Naive B cell (primary cell): ENCODE measurements around the gene C1orf210. TPM values are rescaled to one million over a fixed set of nuclear protein-coding genes. Genes with fewer than 3 reads are reported as not detected.
A peak's percentile ranks its signal among the peaks of the same experiment; 100 is the strongest.

Experiments
- ATAC-seq, 2 donors: fragments of 150-1000 bp; cut with Tn5 transposase; 2 replicates each; pipeline ENCODE4 v1.10.0; 2021; ENCODE audit warnings: low read depth in 2 of 2, mild to moderate bottlenecking in 2 of 2, moderate library complexity in 2 of 2
- DNase-seq: peaks from one replicate; pipeline ENCODE4 v3.0.0; 2022
- H3K27ac Mint-ChIP-seq, 6 donors: one replicate each; pipeline ENCODE4 v1.8.0; 2020 to 2022; ENCODE audit warnings: mild to moderate bottlenecking in 6 of 6, mixed read lengths in 6 of 6, moderate library complexity in 5 of 6, inconsistent platforms in 2 of 6
- H3K27me3 Mint-ChIP-seq, 3 donors: one replicate each; pipeline ENCODE4 v1.8.0; 2021 to 2022; ENCODE audit warnings: mixed read lengths in 3 of 3, mild to moderate bottlenecking in 1 of 3
- H3K36me3 Mint-ChIP-seq, 2 donors: one replicate each; pipeline ENCODE4 v1.8.0; 2020 to 2022; ENCODE audit warnings: mixed read lengths in 2 of 2, inconsistent platforms in 1 of 2, mild to moderate bottlenecking in 1 of 2
- H3K4me1 Mint-ChIP-seq, 3 donors: one replicate each; pipeline ENCODE4 v1.8.0; 2020 to 2022; ENCODE audit warnings: mixed read lengths in 3 of 3, inconsistent platforms in 1 of 3, mild to moderate bottlenecking in 1 of 3, moderate library complexity in 1 of 3
- H3K4me3 Mint-ChIP-seq, 8 donors: one replicate each; pipeline ENCODE4 v1.8.0; 2020 to 2022; ENCODE audit warnings: mild to moderate bottlenecking in 8 of 8, mixed read lengths in 8 of 8, moderate library complexity in 8 of 8, inconsistent platforms in 2 of 8
- H3K9me3 Mint-ChIP-seq, 7 donors: one replicate each; pipeline ENCODE4 v1.8.0; 2020 to 2022; ENCODE audit warnings: mixed read lengths in 7 of 7, mild to moderate bottlenecking in 5 of 7, inconsistent platforms in 2 of 7, moderate library complexity in 1 of 7
- polyA plus RNA-seq, 6 donors: library from polyadenylated mRNA; unstranded; fragments of 300-500 nt; fragmentation: Illumina TruSeq; gene quantifications; one replicate each; pipeline ENCODE4 v1.2.3, GENCODE V29; 2021; ENCODE audit warnings: low read depth in 6 of 6

The C1orf210 gene
- polyA plus RNA-seq, 6 donors from 2014 or later: not detected

DNA sequence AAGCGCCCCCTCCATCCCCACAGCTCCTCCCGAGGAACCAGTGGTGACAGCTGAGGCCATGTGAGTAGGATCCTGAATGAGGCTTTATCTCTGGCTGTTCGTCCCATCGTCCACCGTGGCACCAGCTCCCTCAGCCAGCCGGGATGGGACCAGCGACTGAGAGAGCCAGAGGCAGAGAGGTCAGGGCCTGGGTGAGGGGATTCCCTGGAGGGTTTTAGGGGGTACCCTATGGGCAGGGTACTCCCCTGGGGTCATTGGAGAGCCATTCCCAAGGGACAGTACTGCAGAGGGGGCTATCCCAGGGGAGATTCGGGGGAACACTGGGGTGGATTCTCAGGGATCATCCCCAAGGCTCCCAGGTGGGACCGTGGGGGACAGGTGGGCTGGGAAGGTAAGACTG lies 13.2 kb downstream of the C1orf210 start:
- H3K27me3 Mint-ChIP-seq: peaks cover 14 to 40% (median 34%) of the 10 kb centered on the region in 3 donors
- H3K4me1 Mint-ChIP-seq: peaks cover 20 to 30% (median 23%) of the 10 kb centered on the region in 3 donors
- DNase-seq: no peak
- no peaks in the 10 kb centered on the region for H3K9me3 Mint-ChIP-seq
- H3K4me3 Mint-ChIP-seq: peak overlapping the region in 1 of 8 donors; percentile 33
- no peak for ATAC-seq
- no peaks in the 10 kb centered on the region for H3K36me3 Mint-ChIP-seq
- peak overlapping the region in 1 of 6 donors; percentile 16 for H3K27ac Mint-ChIP-seq

DNA sequence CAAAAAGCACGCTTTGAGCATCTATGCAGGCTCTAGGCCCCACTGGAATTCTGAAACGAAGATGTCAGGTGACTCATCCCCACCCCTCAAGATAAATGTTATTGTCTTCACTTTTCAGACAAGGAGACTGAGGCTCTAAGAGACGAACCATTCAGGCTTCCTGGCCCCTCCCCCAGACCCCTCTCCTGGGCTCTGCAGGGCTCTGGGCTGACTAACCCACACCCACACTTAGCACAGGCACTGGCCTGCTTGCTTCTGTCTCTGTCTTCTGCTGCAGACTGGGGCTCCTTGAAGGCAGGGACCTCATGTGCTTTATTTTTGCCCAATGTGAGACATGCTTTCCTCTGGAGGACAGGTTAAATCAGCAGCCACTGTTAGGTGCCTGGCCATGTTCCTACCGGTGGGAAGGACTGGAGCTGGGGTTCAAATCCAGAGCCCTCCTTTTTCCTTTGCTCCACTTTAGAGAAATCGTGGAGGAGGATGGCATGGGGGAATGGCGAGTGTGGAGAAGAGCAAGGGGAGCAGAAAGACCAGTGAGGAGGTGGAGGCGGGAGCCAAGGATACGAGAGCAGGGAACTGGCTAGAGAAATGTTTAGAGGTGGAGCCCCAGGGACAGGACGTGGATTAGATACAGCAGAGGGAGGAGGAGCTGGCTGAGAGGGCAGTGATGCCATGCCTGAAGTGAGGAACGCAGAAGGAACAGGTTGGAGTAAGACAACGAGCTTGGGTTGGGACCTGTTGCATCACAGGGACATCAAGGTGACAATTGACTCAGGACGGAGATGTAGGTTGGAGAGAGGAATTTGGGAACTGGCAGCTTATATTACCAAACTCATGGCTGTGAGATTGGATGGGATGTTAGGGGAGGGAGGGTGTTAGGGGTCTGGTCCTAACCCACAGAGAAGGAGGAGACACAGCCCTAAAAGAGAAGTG lies 13.9 kb downstream of the C1orf210 start:
- no peaks in the 10 kb centered on the region for H3K36me3 Mint-ChIP-seq
- H3K27ac Mint-ChIP-seq: peak overlapping the region in 3 of 6 donors; percentile 4 to 74 (median 43)
- peaks cover 19 to 30% (median 20%) of the 10 kb centered on the region in 3 donors for H3K4me1 Mint-ChIP-seq
- DNase-seq: no peak
- no peak for ATAC-seq
- H3K4me3 Mint-ChIP-seq: peak overlapping the region in 7 of 8 donors; percentile 62 to 92 (median 77)
- no peaks in the 10 kb centered on the region for H3K9me3 Mint-ChIP-seq
- peaks cover 14 to 33% (median 28%) of the 10 kb centered on the region in 3 donors for H3K27me3 Mint-ChIP-seq

DNA sequence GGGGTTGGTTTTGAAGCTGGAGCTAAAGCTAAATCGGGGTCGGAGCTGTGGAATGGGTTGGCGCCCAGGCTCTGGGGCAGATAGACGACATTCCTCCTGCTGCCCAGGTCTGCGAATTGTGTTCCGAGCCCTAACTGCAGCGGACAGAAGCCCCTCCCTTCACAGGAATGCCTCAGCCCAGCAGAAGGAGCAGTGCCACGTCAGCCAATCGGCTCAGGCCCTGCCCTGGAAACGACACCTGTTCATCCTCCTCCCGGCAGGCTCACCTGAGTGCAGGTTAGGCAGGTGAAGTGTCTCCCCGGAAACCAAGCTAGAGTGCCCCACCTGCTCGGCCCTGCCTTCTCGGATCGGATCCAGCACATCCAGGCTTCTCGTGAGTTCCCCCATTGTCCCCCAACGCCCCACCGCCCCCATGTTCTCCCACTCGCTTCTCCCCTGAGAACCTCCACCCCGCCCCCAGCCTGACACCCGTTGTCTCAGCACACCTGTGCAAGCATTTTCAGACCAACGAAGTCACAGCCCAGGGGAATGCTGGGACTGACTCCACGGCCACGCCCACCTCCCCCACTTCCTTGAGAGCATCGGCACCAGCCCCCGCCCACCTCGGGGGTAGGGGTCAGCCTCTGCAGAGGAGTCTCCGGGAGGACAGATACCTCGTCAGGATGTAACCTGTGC lies 14.8 kb downstream of the C1orf210 start:
- H3K4me3 Mint-ChIP-seq: peak overlapping the region; percentile 48 to 92 (median 76)
- peak overlapping the region in 1 of 6 donors; percentile 43 for H3K27ac Mint-ChIP-seq
- ATAC-seq (peak; percentile 43 to 45), DNase-seq (no peak)
- peaks cover 14 to 31% (median 28%) of the 10 kb centered on the region in 3 donors for H3K27me3 Mint-ChIP-seq
- H3K9me3 Mint-ChIP-seq: no peaks in the 10 kb centered on the region
- no peaks in the 10 kb centered on the region for H3K36me3 Mint-ChIP-seq
- H3K4me1 Mint-ChIP-seq: peaks cover 19 to 30% (median 20%) of the 10 kb centered on the region in 3 donors

DNA sequence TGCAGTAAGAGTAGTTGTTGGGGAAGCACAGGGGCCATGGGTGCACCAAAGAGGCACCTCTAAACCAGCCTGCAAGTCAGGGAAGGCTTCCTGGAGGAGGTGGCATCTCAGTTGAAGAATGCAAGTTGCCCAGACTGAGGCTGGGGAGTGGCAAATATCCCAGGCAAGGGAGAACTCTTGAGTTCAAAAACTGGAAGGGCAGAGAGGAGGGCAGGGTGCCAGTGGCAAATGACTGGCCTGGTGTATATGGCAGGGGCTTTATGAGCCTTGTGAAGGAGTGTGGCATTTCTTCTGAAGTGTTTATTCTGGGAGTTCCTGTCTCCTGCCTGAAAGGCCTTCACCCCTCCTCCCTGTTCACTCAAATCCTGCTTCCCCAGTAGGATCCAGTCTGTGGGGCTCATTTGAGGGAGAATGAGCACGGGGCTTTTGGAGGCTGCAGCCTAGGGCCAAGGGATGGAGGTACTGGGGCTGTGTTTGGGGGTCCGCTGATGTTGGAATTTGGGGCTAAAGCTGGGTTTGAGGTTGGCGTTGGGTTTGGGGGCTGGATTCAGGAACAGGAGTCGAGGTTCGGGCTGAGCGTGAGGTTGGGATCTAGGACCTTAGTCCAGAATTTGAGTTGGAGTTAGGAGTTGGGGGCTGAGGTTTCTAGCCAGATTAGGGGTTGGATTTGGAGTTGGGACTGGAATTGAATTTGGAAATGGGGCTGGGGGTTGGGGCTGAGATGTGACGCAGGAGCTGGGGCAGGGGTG lies 15.6 kb downstream of the C1orf210 start, which contains the start of gene TMEM125:
Gene TMEM125, plus strand, starts transcription at position 357 of the 749 bp plus-strand sequence. CDS start 2,740 bp downstream, outside the sequence.
- no peak for DNase-seq
- no peaks in the 10 kb centered on the region for H3K9me3 Mint-ChIP-seq
- H3K36me3 Mint-ChIP-seq: no peaks in the 10 kb centered on the region
- peak within 1 kb of the TSS in 2 of 6 donors; percentile 66 to 69 for H3K27ac Mint-ChIP-seq
- ATAC-seq: no peak
- H3K27me3 Mint-ChIP-seq: peaks cover 14 to 31% (median 28%) of the 10 kb centered on the region in 3 donors
- peak within 1 kb of the TSS; percentile 48 to 92 (median 76) for H3K4me3 Mint-ChIP-seq
- peaks cover 19 to 29% (median 20%) of the 10 kb centered on the region in 3 donors for H3K4me1 Mint-ChIP-seq

DNA sequence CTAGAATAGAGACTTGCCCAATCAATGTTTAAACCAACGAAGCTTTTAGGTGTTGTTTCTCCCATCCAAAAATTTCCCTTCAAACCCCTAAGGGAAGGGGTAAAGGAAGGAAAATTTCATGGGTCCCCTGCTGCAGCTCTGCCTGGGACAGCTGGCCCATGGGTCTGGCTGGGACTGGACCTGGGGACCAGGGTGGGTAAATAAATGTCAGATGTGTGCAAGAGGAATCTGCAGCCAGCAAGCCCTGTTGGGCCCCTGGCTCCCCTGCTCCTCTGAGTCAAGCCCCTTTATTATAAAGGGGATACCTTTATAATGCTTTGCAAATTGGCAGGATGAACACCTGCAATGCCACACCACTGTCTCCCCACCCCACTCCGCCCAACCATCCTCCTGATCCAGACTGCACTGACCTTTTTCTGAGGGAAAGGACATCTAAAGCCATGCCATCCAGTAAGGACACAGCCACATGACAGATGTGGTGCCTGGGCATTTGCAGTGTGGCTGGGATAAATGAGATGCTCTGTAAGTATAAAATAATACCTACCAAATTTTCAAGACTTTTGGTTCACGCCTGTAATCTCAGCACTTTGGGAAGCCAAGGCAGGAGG lies 17.5 kb downstream of the C1orf210 start:
- no peak overlapping the region for H3K27ac Mint-ChIP-seq
- peaks cover 13 to 20% (median 14%) of the 10 kb centered on the region in 3 donors for H3K4me1 Mint-ChIP-seq
- no peak overlapping the region for H3K4me3 Mint-ChIP-seq
- peaks cover 0 to 9% (median 5%) of the 10 kb centered on the region in 7 donors for H3K9me3 Mint-ChIP-seq
- no peak for DNase-seq
- peaks cover 14 to 31% (median 28%) of the 10 kb centered on the region in 3 donors for H3K27me3 Mint-ChIP-seq
- no peak for ATAC-seq
- peaks cover 7 to 8% of the 10 kb centered on the region in 2 donors for H3K36me3 Mint-ChIP-seq

DNA sequence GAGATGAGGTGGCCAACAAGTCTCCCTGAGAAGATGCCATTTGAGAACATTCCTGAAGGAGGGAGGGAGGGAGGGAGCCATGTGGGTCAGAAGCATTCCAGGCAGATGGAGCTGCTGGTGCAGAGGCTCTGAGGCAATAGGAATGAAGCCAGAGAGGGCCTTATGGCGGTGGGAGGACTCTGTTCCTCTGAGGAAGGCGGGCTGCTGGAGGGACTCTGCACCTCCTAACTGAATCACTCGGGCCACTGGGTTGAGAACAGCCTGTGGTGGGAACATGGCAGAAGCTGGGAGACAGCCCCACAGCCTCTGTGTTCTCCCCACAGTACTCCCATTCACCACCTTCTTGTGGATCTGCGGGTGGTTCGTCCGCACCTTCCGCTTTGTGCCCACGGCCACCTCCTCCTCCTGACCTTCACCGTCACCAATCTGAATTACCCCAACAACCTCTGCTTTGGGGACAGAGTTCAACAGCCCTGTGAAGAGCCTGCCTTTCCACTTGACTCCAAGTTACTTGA lies 18.0 kb downstream of the C1orf210 start:
- peaks cover 7 to 8% of the 10 kb centered on the region in 2 donors for H3K36me3 Mint-ChIP-seq
- DNase-seq: no peak
- peak overlapping the region in 1 of 6 donors; percentile 37 for H3K27ac Mint-ChIP-seq
- no peak for ATAC-seq
- peaks cover 0 to 12% (median 6%) of the 10 kb centered on the region in 7 donors for H3K9me3 Mint-ChIP-seq
- H3K4me1 Mint-ChIP-seq: peaks cover 13 to 20% (median 14%) of the 10 kb centered on the region in 3 donors
- peak overlapping the region in 1 of 8 donors; percentile 29 for H3K4me3 Mint-ChIP-seq
- peaks cover 14 to 31% (median 28%) of the 10 kb centered on the region in 3 donors for H3K27me3 Mint-ChIP-seq

DNA sequence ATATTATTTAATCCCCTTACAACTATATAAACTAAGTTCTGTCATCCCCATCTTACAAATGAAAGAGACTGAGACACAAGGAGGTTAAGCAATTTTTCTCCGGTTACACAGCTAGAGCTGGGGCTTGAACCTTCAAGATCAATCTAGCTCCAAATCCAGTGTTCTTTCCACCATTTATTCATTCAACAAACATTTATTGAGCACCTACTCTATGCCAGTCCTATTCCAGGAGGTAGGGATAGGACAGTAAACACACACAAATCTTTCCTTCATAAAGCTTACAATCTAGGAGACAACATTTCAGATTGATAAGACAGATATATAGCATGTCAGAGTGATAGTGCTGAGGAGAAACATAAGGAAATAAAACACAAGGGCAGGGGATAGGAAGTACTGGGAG lies 18.5 kb downstream of the C1orf210 start:
- H3K4me1 Mint-ChIP-seq: peaks cover 13 to 20% (median 14%) of the 10 kb centered on the region in 3 donors

DNA sequence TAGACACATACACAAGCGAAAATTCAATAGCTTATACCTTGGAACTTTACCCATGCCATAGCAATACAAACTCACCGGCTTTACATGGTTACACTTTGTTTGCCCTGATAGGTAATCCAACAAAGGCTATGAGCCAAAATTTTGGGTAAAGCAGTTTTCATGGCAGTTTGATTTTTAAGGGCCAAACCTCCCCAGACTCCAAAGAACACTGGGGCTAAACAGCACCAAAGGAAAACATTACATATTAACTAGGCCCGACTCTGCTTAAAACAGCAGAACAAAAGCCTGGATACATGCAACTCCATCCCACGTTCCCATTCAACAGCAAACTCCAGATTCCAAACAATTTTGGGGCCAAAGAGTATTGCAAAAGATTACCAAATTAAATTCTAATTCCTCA lies 19.9 kb downstream of the C1orf210 start:
- DNase-seq: no peak
- Mint-ChIP-seq H3K4me3 (peak overlapping the region in 1 of 8 donors; percentile 0), H3K27me3 (peaks cover 5 to 16% (median 12%) of the 10 kb centered on the region in 3 donors), H3K27ac (no peak overlapping the region), H3K36me3 (peaks cover 7 to 8% of the 10 kb centered on the region in 2 donors), H3K9me3 (peaks cover 0 to 17% (median 6%) of the 10 kb centered on the region in 7 donors), H3K4me1 (peaks cover 6 to 7% (median 7%) of the 10 kb centered on the region in 3 donors)
- no peak for ATAC-seq

More for the DNA sequence above, 18.5 kb downstream of the C1orf210 start:
- Mint-ChIP-seq H3K4me3 (no peak overlapping the region), H3K27me3 (peaks cover 13 to 31% (median 25%) of the 10 kb centered on the region in 3 donors), H3K36me3 (peaks cover 7 to 8% of the 10 kb centered on the region in 2 donors), H3K27ac (no peak overlapping the region), H3K9me3 (peaks cover 0 to 13% (median 6%) of the 10 kb centered on the region in 7 donors)
- no peak for DNase-seq
- ATAC-seq: no peak

DNA sequence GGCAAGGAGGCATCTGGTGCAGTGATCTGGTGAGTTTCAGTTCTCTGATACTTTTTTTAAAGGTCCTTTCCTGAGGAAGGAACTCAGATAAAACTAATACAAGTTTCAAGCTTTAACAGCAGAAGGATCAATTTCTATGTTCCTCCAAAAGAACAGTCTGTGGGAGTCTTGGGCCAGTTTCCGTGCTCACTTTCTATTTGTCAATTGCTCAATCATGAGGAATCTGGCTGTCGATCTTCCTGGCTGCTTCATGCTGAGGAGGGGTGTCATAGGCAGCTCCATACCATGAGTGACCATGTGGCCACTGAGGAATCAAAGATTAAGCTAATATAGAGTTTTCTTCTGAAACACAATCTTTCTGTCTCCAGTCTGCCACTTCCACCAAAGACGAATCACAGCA lies 27.0 kb downstream of the C1orf210 start:
- Mint-ChIP-seq H3K4me1 (peaks cover 8 to 15% (median 13%) of the 10 kb centered on the region in 3 donors), H3K9me3 (peaks cover 0 to 10% (median 6%) of the 10 kb centered on the region in 7 donors), H3K36me3 (peaks cover 0 to 2% of the 10 kb centered on the region in 2 donors), H3K27me3 (peaks cover 4 to 5% (median 4%) of the 10 kb centered on the region in 3 donors), H3K4me3 (no peak overlapping the region), H3K27ac (peak overlapping the region in 1 of 6 donors; percentile 50)
- DNase-seq (no peak), ATAC-seq (no peak)

DNA sequence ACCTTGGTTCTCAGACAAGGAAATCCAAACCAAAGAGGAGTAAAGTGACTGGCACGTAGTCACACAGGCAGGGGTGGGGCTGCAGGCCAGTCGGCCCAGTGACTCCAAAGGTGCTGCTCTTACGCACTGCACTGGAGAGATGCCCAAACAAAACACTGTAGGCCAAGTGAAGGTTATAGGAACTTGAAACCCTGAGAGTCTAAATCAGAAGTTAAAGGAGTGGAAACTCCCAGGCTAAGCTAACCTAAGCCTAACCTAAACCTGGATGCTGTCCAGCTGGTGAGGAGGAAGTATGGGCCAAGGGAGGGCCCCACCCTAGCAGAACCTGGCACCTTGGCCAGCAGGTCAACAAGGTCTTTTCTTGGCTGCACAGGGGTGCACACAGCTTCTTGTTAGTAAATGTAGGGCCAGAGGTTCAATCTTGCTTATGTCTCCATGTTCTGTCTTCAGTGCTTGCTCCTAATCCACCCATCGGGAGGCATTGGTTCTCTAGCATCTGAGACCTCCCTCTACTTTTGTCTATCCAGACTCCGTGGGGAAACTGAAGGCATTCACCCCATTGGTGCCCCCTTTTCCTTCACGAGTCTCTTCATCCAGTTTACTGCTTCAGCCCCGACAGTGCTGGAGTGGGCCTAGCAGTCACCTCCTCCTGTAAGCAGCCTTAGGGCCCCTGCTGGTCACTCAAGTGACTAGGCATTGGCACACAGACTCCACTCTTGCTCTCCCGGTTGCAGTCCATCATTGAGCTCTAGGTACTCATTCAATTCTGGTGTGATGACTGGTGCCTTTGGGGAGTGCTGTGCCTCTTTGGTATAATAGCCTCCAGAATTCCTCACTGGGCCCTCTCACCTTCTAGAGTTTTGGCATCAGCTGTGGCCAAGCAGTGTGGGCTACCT lies 28.5 kb downstream of the C1orf210 start:
- DNase-seq (no peak), ATAC-seq (no peak)
- Mint-ChIP-seq H3K9me3 (peaks cover 0 to 6% (median 3%) of the 10 kb centered on the region in 7 donors), H3K4me3 (no peak overlapping the region), H3K27me3 (peaks cover 8 to 12% (median 9%) of the 10 kb centered on the region in 3 donors), H3K36me3 (no peaks in the 10 kb centered on the region), H3K4me1 (peaks cover 8 to 15% (median 13%) of the 10 kb centered on the region in 3 donors), H3K27ac (peak overlapping the region in 1 of 6 donors; percentile 82)

DNA sequence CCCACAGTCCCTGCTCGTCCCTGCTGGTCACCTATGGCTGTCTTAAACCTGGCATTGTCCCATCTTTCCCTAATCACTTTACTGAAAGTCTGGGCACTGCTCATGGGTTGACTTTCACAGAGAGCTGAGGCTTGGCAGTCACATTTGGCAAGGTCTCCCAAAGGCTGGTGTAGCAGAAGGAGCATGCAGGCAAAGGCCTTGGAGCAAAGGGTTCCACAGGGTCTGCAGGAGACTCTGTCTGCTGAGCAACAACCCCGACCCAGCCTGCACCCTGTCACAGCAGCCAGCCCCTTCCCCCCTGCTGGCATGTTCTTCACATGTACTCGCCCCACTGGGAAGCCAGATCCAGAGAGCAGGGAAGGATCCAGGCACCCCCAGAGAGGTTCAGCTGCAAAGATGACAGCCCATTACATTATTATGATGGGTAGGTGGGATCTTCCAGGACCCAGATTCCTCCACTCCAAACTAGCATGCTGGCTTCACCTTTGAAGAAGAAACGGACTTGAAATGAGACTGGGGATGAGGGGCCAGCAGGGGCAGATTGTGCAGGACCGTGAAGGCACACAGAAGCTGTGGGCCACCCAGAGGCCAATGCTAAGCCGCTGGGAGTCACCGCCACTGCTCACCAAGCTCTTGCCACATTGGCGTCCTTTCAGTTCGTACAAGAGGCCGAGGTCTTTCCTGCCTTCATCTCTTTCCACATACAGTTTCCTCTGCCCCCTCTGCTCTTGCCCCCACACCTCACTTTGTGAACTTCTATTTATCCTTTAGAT lies 29.8 kb downstream of the C1orf210 start:
- DNase-seq (no peak), ATAC-seq (no peak)
- Mint-ChIP-seq H3K27me3 (peaks cover 8 to 12% (median 9%) of the 10 kb centered on the region in 3 donors), H3K4me1 (peaks cover 8 to 15% (median 13%) of the 10 kb centered on the region in 3 donors), H3K4me3 (peak overlapping the region in 1 of 8 donors; percentile 9), H3K27ac (no peak overlapping the region), H3K36me3 (no peaks in the 10 kb centered on the region), H3K9me3 (peaks cover 0 to 5% (median 0%) of the 10 kb centered on the region in 7 donors)
